NCI-H2029 (cell line): ENCODE results near the gene DPP10.

Experiments
- DNase-seq: peaks from one replicate; lab custom pipeline; 2025; lab: John Stamatoyannopoulos, UW

The DPP10 gene

DNA sequence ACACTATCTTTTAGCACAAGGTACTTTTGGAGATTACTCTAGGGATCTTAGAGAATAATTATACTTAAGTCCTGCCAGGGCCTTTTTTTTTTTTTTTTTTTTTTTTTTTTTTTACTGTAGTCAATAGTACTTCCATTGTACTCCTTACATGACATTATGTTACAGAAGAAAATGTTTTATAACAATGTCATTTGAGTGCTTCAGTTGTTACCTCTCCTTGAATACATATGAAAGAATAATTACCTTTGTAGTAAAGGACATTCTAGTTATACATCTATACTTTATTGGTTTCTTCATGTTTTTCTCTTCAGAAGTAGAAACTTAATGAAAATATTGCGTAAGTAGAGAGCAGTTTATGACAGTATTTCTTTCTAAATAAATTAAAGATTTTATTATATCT, 834.9 kb downstream of the DPP10 start:
- DNase-seq: no peak

DNA sequence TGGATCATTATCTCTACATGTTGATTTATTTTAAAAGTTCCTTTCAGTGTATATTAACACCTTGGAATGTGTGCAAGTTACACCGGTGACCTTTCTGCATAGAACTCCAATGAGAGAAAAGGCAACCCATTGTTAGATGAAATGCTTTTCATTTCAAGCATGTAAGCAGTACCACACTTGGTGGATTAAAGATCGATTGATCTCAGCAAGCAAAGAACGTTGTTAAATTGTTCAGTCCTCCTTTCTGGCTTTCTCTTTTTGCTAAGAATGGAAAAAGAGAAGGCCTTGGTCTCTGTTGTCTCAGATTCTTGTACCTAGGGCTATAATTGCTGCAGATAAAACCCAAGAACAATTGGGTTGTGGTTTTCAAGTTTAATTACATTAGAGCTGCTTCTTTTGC, 843.0 kb downstream of the DPP10 start:
- no peak for DNase-seq

DNA sequence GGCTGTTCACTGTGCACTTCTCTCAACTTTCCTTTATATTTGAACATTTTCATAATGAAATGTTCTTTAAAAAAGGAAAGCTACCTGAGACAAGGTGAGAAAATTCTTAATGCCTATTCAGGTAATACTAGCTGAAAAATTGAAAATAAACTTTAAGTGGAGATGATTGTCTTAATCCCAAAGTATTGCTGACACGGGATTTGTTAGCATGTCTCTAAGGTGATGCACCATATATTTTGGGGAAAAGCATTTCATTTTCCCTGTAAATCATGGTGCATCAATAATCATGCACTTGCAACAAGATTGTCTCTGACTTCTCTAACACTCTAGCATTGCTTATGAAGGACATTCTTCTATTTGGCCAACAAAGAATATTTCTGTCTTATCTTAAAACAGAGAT, 848.0 kb downstream of the DPP10 start:
- DNase-seq: no peak

DNA sequence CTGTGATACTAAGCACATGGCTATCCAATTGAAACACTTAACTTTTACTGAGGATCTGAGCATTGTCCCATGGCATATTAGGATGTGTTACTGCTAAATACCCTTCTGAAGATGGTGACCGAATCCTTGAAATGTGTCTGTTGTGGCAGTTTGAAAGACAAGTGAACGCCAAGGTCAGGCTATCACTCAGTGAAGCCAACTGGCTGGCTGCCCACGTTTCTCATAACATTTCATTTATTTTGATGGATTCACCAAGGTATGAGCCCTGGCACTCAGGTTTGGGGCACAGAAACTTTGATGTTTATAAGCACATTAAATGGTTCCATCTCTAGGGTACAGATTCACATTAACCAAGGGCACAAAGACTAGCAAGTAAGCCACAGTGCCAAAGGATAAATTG, 850.3 kb downstream of the DPP10 start:
- DNase-seq: no peak

GRCh38 chr2:115294999-115295398, 852.6 kb downstream of the DPP10 start:
- DNase-seq: no peak

GRCh38 chr2:115297056-115297455, 854.6 kb downstream of the DPP10 start:
- no peak for DNase-seq

DNA sequence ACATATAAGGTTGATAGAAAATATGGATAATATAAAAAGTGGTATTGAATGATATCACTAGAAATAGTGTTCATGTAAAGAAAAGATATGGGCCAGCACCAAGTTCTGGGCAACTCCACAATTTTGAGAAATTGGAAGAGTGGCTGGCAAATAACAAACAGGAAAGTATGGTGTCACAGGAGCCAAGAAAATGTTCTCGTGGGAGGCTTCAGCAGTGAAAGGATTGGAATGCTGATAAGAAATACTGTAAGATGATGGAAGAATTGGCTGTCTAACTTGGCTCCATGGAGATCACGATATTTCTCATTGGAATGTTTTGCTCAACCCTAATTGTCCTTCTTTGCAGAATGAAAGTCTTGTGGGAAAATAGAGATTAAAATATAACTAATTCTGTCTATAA, 856.8 kb downstream of the DPP10 start:
- DNase-seq: no peak

GRCh38 chr2:115305712-115306111, 863.3 kb downstream of the DPP10 start:
- DNase-seq: no peak

DNA sequence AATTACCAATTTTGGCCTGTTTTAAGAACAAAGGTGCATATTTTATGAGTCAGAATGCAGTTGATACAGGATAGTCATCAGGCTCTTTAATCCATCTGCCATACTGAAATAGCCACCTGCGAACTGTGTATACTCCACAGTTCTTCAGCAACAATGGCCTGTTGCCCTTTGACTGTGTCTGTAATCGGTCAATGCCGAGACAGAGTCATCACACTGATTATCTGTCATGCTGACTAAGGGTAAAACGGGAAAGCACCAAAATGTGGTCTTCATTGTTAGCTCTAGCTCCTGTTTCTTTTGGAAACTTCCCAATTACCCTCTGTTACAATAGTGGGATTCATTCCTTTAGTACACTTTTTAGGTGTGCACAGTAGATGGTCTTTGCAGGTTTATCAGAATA, 871.7 kb downstream of the DPP10 start:
- no peak for DNase-seq

GRCh38 chr2:115327061-115327460, 884.6 kb downstream of the DPP10 start:
- DNase-seq: no peak

DNA sequence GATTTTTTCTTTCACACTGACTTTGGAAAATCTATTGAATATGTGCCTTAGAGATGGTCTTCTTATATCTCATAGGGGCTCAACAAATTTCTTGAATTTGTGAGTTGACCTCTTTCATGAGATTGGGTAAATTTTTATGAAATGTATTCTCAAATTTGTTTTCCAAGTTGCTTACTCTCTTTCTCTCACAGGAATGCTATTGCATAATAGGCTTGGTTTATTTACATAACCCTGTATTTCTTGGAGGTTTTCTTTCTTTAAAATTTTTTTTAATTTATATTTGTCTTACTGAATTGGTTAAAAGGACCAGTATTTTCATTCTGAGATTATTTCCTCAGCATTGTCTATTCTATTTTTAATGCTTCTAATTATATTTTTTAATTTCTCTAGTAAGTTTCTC, 917.1 kb downstream of the DPP10 start:
- DNase-seq: no peak

GRCh38 chr2:115364093-115364492, 921.7 kb downstream of the DPP10 start:
- no peak for DNase-seq

- no peak for DNase-seq
Measured at GRCh38 chr2:115369400-115369799, 927.0 kb downstream of the DPP10 start.

DNA sequence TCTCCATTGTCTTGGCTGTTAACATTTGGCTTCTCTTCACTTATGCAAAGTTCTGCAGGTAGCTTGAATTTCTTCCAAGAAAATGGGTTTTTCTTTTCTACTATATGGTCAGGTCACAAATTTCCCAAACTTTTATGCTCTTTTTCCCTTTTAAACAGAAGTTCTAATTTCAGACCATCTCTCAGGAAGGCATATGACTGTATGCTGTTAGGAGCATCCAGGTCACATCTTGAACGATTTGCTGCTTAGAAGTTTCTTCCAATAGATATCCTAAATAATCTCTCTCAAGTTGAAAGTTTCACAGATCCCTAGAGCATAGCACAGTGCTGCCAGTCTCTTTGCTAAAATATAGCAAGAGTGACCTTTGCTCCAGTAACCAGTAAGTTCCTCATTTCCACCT, 932.5 kb downstream of the DPP10 start:
- no peak for DNase-seq

- no peak for DNase-seq
Measured at GRCh38 chr2:115384399-115384798, 942.0 kb downstream of the DPP10 start.

GRCh38 chr2:115386465-115386864, 944.0 kb downstream of the DPP10 start:
- no peak for DNase-seq

DNA sequence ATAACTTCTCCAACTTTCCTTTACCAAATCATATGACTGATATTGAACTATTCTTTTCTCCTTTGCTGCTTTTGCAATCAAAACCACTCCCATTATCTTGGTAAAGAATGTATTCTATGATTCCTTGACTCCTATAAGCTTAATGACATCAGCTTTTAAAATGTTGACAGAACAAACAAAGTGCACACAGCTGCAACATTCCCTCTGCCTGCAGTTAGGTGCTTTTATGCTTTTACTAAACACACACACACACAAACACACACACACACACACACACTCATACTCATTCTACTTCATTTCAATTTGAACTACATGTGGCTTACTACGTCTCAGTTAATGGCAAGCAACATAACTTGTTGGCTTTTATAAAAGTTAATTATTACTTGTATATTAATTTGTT, 946.6 kb downstream of the DPP10 start:
- DNase-seq: peak; percentile 2

DNA sequence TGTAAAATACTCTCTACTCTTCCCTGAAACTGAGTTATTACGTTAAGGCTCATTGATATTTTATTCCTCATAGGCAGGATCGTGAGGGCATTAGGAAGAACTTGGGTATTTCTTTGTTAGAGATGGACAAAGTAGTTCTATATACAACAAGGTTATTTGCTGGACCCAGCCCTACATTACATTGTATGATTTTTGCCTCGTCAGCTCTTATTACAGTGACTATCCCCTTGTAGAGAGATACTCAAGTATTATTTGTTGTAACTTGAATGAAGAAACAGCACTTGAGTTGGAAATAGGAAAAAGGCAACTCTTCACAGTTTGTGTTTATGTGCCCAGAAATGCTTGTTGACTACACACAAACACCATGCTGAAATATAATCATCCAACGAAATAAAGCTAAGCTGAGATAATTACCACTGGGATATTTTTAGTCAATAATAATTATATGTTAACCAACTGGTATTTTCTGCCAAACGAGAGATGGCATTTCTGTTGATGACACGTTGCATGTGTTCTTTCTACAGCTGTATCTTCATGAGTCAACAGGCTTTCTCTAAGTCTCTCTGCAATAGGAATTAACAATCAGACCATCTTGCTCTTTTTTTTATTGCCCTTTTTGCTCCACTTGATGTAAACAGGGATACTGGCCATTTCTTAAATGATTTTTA, 947.6 kb downstream of the DPP10 start:
- DNase-seq: no peak

- DNase-seq: no peak
Measured at GRCh38 chr2:115396579-115396978, 954.1 kb downstream of the DPP10 start.

DNA sequence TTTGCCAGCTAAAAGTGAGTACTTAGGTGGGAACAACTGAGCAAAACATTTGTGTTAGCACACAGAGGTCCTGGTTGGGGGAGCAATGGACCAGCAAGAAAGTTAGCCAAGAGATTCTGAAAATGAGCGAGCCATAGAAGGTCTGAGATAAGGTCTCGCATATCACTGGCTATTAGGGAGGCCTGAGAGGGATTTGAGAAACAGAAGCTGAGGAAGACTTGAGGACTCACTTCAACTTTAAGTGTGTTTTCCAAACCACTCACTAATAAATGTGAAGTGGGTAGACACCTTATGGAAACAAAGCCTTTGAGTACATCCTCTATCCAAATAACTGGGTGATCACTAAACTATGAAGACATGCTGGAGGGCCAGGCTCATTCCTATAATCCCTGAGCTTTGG, 958.5 kb downstream of the DPP10 start:
- DNase-seq: peak; percentile 7

GRCh38 chr2:115412501-115412900, 970.1 kb downstream of the DPP10 start:
- DNase-seq: no peak

- no peak for DNase-seq
Measured at GRCh38 chr2:115413791-115414190, 971.4 kb downstream of the DPP10 start.

DNA sequence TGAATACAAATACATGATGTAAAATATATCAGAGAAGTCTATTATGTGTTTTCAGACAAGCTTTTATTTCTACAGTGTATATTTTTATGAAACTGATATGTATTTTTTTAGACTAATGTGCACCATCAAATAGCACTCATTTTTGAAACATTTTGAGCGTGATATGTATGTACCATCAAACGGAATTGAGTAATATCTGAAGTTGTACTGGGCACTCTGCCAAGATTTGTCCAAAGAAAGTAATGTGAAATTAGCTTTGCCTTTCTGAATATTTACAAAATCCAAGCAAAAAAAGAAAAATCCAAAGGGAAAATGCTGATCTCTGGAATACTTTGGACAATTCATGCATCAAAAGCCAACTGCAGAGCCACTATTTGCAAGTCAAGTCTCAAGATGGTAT, 972.0 kb downstream of the DPP10 start:
- no peak for DNase-seq

- no peak for DNase-seq
Measured at GRCh38 chr2:115422004-115422634, 979.7 kb downstream of the DPP10 start.
